Activated CD8-positive, alpha-beta memory T cell treated with anti-CD3 and anti-CD28 coated beads, Interleukin-2, amount 50 U/mL, for 24 hours (primary cell): ENCODE data around the gene JARID2.

Source experiments
- DNase-seq: peaks from one replicate; pipeline ENCODE4 v3.0.0-alpha.2; 2020; ENCODE audit errors: extremely low read depth

JARID2 gene

DNA sequence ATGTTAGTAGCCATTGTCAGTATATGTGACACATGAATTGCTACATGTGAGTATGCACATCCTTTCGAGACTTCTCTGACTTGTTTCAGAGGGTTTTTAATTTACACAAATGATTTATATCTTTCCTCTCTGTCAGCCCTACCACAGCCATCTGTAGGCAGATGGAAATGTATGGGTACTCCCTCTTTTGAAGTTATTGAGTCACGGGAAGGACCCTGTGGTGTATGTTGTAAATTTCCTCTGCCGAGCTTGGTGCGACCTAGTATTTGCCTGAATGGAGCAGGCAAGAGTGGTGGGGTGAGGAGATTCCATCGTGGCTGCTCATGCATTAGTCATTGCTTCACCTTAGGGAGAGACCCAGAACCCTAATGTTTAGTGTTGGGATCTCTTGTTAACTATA, 171.9 kb downstream of the JARID2 start:
- DNase-seq: no peak

- DNase-seq: no peak
These were observed 173.6 kb downstream of the JARID2 start for GRCh38 chr6:15419493-15419892.

DNA sequence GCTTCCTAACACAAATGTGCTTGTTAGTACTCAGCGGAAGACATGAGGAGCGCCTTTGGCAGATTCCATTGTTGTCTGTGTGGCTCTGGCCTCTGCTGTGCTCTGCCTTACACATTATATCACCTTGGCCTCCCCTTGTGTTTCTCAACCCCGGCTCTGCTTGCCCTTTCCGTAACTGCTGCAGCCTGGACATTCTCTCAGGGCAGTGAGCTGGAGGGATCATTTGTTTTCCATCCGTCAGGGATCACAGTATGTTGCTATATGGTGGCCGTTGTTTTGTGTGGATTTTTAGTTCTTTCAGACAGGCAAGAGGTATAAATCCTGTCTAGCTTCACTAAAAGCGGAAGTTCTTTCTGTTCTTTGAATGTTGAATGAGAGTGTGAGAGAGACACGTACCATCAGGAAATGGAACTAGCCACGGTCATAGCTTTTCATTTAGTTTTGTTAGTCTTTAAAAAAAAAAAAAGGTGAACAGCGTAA, 175.1 kb downstream of the JARID2 start:
- no peak for DNase-seq

DNA sequence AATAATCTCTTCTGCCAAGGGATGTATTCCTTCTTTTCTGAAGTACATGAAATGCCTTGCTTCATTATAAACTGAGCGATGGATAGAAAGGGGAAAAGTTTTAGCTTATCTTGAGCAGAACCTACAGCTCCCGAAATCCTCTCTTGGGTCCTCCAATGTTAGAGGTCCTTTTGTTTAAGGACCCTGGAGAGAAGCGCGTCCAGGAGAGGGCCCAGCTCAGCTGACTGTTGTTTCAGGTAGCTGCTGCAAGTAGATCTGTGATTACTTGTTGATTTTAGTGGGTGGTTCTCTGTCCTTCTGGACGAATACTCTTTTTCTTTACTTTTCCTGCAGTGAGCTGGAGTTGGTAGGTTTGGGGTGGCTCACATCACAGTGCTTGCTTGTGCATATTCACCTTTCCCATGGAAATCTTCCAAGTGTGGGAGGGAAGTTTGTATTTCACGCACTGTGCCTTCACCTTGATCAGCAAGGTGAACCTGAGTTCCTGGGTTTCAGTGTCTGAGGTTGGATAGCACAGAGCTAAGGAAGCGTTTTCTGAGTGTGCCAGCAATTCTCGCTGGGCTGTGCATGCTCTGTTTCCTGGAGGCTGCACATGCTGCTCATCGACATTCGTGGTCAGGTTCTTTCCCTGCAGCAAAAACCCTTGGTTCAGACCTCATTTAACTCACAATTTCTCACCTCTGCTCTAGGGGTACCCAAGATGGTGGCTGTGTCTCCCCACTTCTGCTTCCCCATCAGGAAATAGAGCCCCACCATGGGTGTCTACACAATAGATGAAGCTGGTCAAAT, 176.3 kb downstream of the JARID2 start:
- DNase-seq: no peak

GRCh38 chr6:15423286-15423993, 177.6 kb downstream of the JARID2 start:
- no peak for DNase-seq

- DNase-seq: no peak
These were observed 180.1 kb downstream of the JARID2 start for GRCh38 chr6:15425947-15426346.

- DNase-seq: no peak
These were observed 180.5 kb downstream of the JARID2 start for GRCh38 chr6:15426395-15426794.

GRCh38 chr6:15426901-15427300, 181.0 kb downstream of the JARID2 start:
- no peak for DNase-seq

GRCh38 chr6:15427331-15428070, 181.6 kb downstream of the JARID2 start:
- no peak for DNase-seq

DNA sequence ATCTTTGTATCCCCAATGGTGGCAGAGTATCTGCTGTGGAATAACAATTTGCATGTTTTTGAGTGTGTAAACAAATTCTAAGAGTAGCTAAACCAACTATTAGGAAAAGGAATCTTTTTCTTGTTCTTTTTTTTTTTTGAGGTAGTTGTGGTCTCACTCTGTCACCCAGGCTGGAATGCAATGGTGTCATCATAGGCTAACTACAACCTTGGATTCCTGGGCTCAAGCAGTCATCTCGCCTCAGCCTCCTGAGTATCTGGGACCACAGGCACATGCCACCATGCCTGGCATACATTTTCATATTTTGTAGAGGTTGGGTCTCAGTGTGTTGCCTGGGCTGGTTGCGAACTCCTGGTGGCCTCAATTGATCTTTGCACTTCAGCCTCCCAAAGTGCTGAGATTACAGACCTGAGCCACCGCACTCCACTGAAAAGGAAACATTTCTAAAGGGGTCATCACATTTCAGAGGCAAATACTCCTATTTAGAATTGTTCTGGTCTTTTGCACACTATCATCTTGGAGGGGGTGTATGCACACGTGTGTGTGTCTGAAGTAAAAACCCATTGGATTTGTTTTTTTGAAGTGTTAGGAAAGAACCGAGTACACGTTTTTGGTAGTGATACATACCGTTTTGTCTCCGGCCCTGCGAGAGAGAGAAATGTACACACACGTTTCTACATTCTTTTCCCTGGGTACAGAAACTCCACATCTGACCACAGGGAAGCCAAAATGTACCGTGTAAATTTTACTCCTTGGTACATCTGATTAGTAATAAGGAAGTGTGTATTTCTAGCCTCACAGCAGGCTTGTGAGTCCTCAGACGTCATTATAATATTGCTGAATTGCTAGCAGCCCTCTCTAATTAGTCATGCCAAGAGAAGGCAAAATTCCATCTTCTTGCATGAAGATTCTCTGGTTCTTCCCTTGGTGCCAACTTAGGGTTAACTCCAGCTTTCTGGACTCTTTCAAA, 183.6 kb downstream of the JARID2 start:
- DNase-seq: no peak

DNA sequence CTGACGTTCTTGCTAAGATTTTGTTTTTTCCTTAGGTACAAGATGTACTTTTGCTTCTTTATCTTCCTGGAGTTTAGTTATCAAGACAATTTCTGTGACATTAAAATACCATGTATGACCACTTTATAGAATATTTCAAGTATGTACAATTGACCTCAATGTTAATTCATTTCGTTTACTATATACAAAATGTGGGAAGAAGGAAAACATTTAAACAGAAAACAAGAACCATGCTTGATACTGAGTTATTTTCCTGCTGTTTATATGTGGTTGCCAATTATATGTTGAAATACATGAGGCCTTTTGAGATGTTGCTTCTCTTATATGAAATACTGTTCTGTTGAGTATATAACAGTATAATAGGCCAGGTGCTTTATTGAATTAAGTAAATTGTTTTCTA, 184.3 kb downstream of the JARID2 start:
- no peak for DNase-seq

- DNase-seq: no peak
These were observed 185.1 kb downstream of the JARID2 start for GRCh38 chr6:15430931-15431405.

DNA sequence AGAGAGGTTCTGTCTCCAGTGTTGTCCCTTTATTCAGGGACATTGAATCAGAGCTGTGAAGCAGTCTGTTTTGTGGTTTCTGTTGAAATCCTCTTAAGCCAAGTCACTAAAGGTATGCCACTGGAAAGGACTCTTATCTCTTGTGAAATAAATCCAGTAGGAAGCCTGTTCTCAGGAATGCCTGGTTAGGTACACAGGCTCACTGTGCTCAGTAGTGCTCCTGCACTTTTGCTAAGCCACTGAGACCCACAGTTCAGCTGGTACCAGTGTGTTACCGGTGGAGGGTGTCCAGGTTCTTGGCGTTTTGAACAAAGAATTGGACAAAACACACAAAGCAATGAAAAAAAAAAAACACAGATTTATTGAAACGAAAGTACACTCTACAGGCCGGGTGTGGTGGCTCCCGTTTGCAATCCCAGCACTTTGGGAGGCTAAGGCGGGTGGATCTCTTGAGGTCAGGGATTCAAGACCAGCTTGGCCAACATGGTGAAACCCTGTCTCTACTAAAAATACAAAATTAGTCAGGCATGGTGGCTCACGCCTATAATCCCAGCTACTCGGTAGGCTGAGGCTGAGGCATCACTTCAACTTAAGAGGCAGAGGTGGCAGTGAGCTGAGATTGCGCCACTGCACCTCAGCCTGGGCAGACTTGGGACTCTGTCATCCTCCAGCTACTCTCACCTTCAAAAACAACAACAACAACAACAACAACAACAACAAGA, 186.1 kb downstream of the JARID2 start:
- DNase-seq: no peak

- DNase-seq: no peak
These were observed 187.6 kb downstream of the JARID2 start for GRCh38 chr6:15433511-15433861.

- no peak for DNase-seq
These were observed 188.4 kb downstream of the JARID2 start for GRCh38 chr6:15434263-15434662.

- no peak for DNase-seq
These were observed 189.0 kb downstream of the JARID2 start for GRCh38 chr6:15434823-15435380.

DNA sequence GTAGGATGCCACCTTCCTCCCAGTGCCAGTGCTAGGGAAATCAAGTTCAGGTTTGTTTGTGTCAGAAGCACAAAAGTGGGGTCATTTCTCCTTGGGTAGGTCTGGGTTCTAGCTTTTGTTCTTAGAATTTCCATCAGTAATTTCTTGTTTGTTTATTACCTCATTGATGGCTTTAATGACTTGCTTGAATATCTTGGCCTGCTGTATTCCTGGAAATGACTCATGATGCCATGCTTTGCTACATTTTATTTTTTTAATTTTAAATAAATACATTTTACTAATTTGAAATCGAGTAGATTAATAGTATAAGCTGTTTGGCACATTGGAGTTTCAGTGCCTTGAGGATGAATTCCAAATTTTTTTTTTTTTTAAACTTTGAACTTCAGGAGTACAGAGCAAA, 189.6 kb downstream of the JARID2 start:
- no peak for DNase-seq

- no peak for DNase-seq
These were observed 190.6 kb downstream of the JARID2 start for GRCh38 chr6:15436451-15436850.

DNA sequence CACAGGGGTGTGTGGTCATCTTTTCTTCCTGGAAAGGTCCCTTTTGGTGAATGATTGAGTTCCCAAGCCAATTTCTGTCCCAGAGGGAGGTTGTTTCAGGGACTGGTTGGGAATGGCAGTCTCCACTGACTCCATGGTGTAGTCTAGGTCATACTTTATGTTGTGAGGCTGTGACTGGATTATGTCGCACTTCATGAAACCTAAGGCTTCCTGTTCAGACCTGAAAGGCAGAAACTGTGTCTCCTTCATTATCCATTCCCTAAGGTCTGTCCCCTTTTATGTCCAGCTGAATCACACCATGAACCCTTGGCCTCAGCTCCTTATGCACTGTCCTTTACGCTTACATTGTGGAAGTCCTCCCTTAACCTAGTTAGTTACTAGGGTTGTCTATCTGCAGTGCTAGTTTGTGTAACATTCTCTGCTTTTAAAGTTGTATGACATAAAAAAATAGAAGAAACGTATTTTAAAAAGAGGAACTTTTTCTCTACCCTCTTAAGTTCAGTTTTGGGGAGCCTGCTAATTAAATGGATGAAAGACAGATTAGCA, 191.3 kb downstream of the JARID2 start:
- DNase-seq: no peak

- DNase-seq: no peak
These were observed 193.6 kb downstream of the JARID2 start for GRCh38 chr6:15439410-15440025.
